ENCODE data around the gene JAM2.
"Not testable (repeated sequence)": the region's sequence is repeated elsewhere in the genome, so short reads cannot be mapped to it uniquely, and the experiment has no call there.

The JAM2 gene

DNA sequence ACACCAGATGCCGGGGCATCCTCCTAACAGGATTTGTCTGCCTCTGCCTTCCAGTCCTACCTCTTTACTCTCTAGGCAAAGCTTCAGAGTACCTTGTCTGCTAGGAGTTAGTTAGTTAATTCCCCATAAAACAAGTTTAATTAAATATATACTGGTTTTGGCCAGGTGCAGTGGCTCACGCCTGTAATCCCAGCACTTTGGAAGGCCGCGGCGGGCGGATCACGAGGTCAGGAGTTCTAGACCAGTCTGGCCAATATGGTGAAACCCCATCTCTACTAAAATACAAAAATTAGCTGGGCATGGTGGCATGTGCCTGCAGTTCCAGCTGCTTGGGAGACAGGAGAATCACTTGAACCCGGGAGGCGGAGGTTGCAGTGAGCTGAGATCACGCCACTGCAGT, 75.0 kb downstream of the JAM2 start:
- in situ Hi-C loops (cut with MboI; ENCODE audit: low sequenced_read_pairs) = not testable (repeated sequence)

DNA sequence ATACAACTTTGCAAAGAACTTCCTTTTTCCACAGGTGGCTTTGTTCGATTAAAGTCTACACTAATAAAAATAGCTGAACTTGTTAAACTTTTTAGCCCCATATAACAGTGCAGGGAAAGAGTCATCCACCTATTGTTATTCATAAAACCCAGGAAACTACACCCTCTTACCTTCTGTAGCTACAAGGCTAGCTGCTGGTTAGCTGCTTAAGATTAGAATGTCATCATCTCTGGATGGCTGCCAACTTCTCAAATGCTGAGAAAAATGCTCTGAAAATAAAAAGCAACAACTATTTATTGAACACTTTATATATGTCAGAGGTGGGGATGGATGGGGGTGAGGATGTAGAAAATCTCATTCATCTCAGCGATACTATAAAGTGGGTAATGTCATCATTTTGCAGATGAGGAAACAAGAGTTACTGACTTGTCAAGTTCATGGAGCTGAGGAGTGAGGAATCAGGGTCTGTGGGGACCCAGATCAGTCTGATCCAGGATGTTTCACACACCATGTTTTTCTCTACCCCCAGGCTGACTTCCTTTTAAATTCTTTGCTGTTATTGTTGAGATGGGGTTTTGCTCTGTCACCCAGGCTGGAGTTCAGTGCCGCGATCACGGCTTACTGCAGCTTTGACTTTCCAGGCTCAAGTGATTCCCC, 78.6 kb downstream of the JAM2 start:
- in situ Hi-C loops (cut with MboI; ENCODE audit: low sequenced_read_pairs) = no loop called here

DNA sequence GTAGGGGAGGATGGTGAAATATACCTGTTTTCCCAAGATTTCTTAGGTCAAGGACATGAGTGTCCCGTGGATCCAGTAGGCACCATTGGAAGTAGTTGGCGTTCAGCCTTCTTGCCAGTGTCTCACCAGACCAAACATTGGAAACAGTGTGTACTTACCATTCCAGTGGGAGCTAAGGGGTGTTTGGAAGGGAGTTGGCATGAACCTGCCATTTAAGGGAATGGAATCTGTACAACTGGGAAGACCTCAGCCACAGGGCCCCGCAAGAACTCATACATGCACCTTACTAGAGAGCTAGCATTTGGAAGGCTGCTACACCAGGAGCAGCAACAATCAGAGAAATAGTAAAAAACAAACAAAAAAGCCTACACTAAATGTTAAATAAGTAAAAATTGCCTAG, 82.9 kb downstream of the JAM2 start:
- in situ Hi-C loops (cut with MboI; ENCODE audit: low sequenced_read_pairs) = no loop called here

DNA sequence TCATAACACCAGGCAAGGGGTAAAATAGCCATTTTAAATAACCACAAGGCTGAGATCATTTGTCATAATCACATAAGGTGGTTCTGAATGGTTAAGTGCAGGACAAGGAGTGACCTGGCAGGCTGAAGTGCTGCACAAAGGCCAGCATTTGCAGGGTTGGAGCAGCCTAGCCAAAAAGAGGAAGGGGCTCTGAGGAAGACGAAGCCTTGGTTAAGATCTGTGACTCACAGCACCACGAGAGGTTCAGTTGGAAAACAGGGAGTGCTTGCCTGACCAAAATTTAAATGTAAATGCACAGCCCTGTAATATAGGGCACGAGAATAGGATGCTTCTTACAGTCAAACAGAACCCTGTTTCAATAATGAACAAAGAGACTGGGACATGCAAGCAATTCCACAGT, 83.6 kb downstream of the JAM2 start:
- in situ Hi-C loops (cut with MboI; ENCODE audit: low sequenced_read_pairs) = no loop called here

GRCh38 chr21:25732091-25732760, 93.2 kb downstream of the JAM2 start:
- in situ Hi-C loops (cut with MboI; ENCODE audit: low sequenced_read_pairs) = no loop called here

- in situ Hi-C loops (cut with MboI; ENCODE audit: low sequenced_read_pairs) = no loop called here
Measured at GRCh38 chr21:25733859-25734653, 95.0 kb downstream of the JAM2 start.

- in situ Hi-C loops (cut with MboI; ENCODE audit: low sequenced_read_pairs) = no loop called here
Measured at GRCh38 chr21:25734654-25734903, 95.5 kb downstream of the JAM2 start.

- in situ Hi-C loops (cut with MboI; ENCODE audit: low sequenced_read_pairs) = no loop called here
Measured at GRCh38 chr21:25734904-25735645, 96.0 kb downstream of the JAM2 start, which contains the start of the genes ATP5PF and GABPA. Gene ATP5PF (minus strand): TSS chr21:25734904. CDS start chr21:25729794, 5,110 bp downstream. Gene GABPA (plus strand): TSS chr21:25734972. CDS start chr21:25741599, 6,627 bp downstream.

DNA sequence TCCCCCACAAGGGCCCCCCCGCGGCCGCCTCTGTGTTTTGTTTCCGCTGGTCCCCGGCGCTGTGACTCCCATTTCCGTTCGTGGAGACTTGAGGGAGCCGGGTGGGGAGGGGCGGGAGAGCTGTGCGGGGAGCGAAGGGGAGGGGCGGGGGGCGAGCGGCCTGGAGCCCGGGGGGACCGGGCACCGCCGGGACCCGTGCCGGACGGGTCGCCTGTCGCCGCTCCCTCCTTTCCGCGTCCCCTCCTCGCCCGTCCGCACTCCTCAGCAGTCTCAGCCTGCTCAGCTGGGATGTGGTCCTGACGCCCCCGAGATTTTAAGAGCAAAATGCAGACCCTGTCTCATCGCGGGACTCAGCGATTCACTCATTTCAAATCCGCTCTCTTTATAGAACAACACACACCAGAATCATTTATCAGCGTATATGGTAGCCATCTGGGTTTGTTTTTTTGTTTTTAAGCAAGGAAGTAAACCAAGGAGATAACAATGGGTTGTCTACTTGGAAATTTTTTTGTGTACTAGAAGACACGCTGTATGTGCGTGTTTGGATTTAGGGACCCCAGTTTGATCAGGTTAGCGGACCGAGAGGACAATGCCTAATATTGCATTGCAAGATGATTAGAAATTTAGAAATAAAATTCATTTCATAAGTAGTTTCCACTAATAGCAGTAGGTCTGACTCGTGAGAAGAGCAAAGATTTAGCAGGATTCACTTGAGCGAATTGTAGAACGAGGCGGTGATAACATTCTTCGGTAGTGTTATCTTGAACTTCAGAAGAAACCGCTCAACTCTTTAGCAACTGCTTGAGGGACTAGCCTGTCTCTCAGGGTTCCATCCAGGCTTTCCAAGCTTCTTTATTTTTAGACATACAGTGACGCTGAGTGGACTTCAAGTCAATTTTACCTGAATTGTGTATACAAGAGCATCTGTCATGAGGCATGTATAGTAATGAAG, 96.9 kb downstream of the JAM2 start:
- in situ Hi-C loops (cut with MboI; ENCODE audit: low sequenced_read_pairs) = no loop called here

DNA sequence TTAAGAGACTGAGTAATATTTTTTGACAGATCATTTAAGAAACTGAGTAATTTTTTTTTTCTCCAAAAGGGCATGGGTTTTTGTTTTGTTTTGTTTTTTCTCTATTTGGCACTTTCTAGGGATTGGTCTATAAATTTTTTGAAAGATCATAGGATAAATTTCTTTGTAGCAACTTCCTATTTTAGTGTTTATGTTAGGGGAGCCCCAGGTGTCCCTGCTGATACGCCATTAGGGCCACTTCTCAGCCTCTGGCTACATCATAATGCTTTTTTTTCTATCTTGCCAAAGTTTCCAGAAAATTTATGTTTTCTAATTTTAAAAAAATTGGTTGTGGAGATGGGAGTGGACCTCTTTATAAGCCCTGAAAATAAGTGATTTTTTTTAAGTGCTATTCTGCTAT, 98.4 kb downstream of the JAM2 start:
- in situ Hi-C loops (cut with MboI; ENCODE audit: low sequenced_read_pairs) = no loop called here

DNA sequence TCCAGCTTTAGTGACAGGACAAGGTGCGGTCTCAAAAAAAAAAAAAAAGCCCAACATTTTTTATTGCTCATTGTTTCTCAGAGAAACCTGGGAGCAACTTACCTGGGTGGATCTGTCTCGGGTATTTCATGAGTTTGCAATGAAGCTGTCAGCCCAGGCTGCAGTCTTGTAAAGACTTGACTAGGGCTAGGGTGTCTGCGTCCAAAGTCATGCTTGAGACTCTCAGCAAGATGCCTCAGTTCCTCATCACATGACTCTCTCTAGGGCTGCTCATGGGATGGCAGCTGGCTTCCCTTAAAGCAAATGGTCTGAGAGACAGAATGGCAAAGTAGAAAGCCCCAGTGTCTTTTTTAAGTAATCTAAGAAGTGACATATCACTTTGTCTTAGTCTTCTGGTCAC, 103.8 kb downstream of the JAM2 start:
- in situ Hi-C loops (cut with MboI; ENCODE audit: low sequenced_read_pairs) = no loop called here

DNA sequence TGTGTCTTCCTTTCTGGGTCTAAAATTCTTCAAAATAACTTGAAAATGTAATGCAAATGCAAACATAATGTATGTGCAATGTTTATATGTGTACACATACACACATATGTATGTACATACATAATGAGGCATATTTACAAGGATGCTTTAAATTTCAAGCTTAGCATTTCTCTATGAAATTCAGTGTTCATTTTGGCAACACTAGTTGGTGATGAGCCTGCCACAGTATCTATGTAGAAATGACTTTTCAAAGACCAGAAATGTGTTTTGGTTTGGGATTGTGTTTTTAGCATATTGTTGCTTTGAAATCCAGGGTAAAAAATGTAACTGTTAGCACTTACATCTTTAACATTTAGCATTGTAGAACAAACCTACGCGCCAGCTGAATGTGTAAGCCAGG, 105.8 kb downstream of the JAM2 start:
- in situ Hi-C loops (cut with MboI; ENCODE audit: low sequenced_read_pairs) = no loop called here

DNA sequence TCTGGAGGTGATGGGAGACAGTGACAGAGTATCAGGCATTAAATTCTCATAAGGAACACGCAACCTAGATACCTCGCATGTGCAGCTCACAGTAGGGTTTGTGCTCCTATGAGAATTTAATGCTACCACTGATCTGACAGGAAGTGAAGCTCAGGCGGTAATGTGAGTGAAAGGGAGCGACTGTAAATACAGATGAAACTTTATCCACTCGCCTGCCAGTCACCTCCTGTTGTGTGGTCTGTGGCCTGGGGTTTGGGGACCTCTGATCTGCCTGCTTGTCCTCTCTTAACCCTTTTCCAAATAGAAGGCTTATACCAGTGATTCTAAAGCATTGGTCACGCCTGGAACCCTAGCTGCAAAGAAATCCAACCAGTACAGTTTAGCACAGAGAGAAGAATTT, 111.0 kb downstream of the JAM2 start:
- in situ Hi-C loops (cut with MboI; ENCODE audit: low sequenced_read_pairs) = no loop called here

- in situ Hi-C loops (cut with MboI; ENCODE audit: low sequenced_read_pairs) = no loop called here
Measured at GRCh38 chr21:25752416-25752815, 113.4 kb downstream of the JAM2 start.

DNA sequence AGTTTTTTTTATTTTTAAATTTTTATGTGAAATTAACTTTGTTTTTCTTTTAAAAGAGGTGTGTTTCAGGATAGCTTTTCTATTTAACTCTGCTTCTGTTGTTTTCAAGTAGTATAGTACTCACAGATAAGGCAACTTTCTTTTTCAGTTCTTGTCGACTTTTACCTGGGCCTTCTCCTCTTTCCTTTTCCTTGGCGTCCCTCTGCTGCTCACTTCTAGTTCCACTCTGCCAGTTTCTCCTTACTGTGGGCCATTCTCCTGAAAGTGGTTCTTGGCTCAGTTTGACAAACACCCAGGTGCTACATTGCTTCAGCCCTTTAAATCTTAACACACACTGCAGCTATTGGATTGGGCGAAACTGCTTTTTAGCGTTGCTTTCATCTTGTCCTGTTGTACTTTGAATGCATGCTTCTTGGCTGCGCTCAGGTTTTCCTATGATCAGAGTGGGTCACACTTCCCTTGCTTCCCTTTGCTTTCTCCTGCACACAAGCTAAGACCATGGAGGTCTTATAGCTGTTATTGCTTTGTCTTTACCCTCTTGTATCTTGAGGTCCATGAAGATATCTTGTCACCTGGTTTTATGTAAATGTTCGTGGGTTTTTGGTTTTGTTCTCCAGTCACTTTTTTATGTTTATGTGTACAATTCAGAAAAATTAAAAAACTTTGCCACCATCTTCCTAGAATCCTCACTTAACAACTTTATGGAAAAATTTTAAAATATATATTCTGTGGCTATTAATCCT, 117.3 kb downstream of the JAM2 start:
- in situ Hi-C loops (cut with MboI; ENCODE audit: low sequenced_read_pairs) = no loop called here

GRCh38 chr21:25757531-25757930, 118.5 kb downstream of the JAM2 start:
- in situ Hi-C loops (cut with MboI; ENCODE audit: low sequenced_read_pairs) = no loop called here

DNA sequence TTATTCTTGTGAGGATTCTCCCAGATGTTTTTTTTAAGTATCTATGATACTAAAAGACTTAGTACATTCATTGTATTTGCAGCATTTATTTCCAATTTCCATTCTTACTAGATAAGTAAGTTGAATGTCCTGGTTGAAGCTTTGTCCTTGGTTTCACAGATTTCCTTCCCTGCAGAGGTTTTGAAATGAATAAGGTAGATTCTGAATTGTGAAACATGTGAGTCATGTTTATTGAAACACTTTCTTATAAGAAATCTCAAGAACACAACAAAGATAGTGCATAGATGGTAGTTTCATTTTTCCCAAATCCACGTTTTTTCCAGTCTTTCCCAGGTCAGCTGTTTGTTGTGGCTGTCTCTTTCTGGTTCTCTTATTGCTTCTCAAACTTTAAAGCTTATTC, 120.5 kb downstream of the JAM2 start:
- in situ Hi-C loops (cut with MboI; ENCODE audit: low sequenced_read_pairs) = no loop called here

GRCh38 chr21:25760061-25760460, 121.0 kb downstream of the JAM2 start:
- in situ Hi-C loops (cut with MboI; ENCODE audit: low sequenced_read_pairs) = no loop called here

GRCh38 chr21:25760677-25761076, 121.6 kb downstream of the JAM2 start:
- in situ Hi-C loops (cut with MboI; ENCODE audit: low sequenced_read_pairs) = no loop called here

GRCh38 chr21:25764065-25764464, 125.0 kb downstream of the JAM2 start:
- in situ Hi-C loops (cut with MboI; ENCODE audit: low sequenced_read_pairs) = no loop called here

All from hTERT RPE-1 (cell line).